Immature natural killer cell (primary cell): Measurements from ENCODE around the gene SLC9A9. TPM values are rescaled to one million over a fixed set of nuclear protein-coding genes. Genes with fewer than 3 reads are reported as not detected.

Source experiments
- DNase-seq, 3 donors: peaks; one replicate each; pipeline ENCODE4 v3.0.0; 2022; ENCODE audit warnings: mixed read lengths in 1 of 3
- H3K27ac Mint-ChIP-seq, 6 donors: one replicate each; pipeline ENCODE4 v1.8.0; 2020; ENCODE audit warnings: mixed read lengths in 6 of 6, mild to moderate bottlenecking in 5 of 6, inconsistent platforms in 4 of 6, moderate library complexity in 3 of 6
- H3K27me3 Mint-ChIP-seq, 3 donors: one replicate each; pipeline ENCODE4 v1.8.0; 2020 to 2021; ENCODE audit warnings: low read depth in 3 of 3, mild to moderate bottlenecking in 3 of 3, mixed read lengths in 3 of 3, moderate library complexity in 3 of 3, inconsistent platforms in 1 of 3
- H3K36me3 Mint-ChIP-seq, 3 donors: one replicate each; pipeline ENCODE4 v1.8.0; 2020; ENCODE audit warnings: mixed read lengths in 3 of 3, inconsistent platforms in 2 of 3, mild to moderate bottlenecking in 2 of 3
- H3K4me1 Mint-ChIP-seq, 2 donors: one replicate each; pipeline ENCODE4 v1.8.0; 2020; ENCODE audit warnings: inconsistent platforms in 2 of 2, mild to moderate bottlenecking in 2 of 2, mixed read lengths in 2 of 2, moderate library complexity in 1 of 2
- H3K4me3 Mint-ChIP-seq, 5 donors: one replicate each; pipeline ENCODE4 v1.8.0; 2020; ENCODE audit warnings: mild to moderate bottlenecking in 5 of 5, mixed read lengths in 5 of 5, inconsistent platforms in 3 of 5, moderate library complexity in 3 of 5
- H3K9me3 Mint-ChIP-seq, 6 donors: one replicate each; pipeline ENCODE4 v1.8.0; 2020; ENCODE audit warnings: mild to moderate bottlenecking in 6 of 6, mixed read lengths in 6 of 6, inconsistent platforms in 4 of 6, moderate library complexity in 3 of 6
- polyA plus RNA-seq, 3 donors: library from polyadenylated mRNA; unstranded; fragments of 300-500 nt; fragmentation: Illumina TruSeq; gene quantifications; one replicate each; pipeline ENCODE4 v1.2.3, GENCODE V29; 2021

Gene SLC9A9
- polyA plus RNA-seq, 3 donors from 2014 or later: 17.2 to 21.3 (median 19.7) TPM

GRCh38 chr3:143354342-143354741 lies 493.9 kb downstream of the SLC9A9 start:
- DNase-seq: no peak
- Mint-ChIP-seq H3K9me3 (no peaks in the 10 kb centered on the region), H3K27ac (no peak overlapping the region), H3K27me3 (no peaks in the 10 kb centered on the region), H3K4me3 (no peak overlapping the region), H3K4me1 (peaks cover 4 to 11% of the 10 kb centered on the region in 2 donors), H3K36me3 (peaks cover 3 to 9% (median 8%) of the 10 kb centered on the region in 3 donors)

GRCh38 chr3:143352850-143353550 lies 495.3 kb downstream of the SLC9A9 start:
- DNase-seq: no peak
- Mint-ChIP-seq H3K4me1 (peaks cover 17 to 24% of the 10 kb centered on the region in 2 donors), H3K27me3 (no peaks in the 10 kb centered on the region), H3K27ac (peak overlapping the region in 2 of 6 donors; percentile 18 to 36), H3K9me3 (no peaks in the 10 kb centered on the region), H3K36me3 (peaks cover 3 to 8% (median 3%) of the 10 kb centered on the region in 3 donors), H3K4me3 (no peak overlapping the region)

GRCh38 chr3:143351895-143352608 lies 496.2 kb downstream of the SLC9A9 start:
- H3K4me1 Mint-ChIP-seq: peaks cover 27 to 32% of the 10 kb centered on the region in 2 donors
- no peaks in the 10 kb centered on the region for H3K9me3 Mint-ChIP-seq
- peaks cover under 1 to 3% (median 3%) of the 10 kb centered on the region in 3 donors for H3K36me3 Mint-ChIP-seq
- H3K27ac Mint-ChIP-seq: peak overlapping the region in 2 of 6 donors; percentile 21 to 22
- H3K27me3 Mint-ChIP-seq: no peaks in the 10 kb centered on the region
- no peak for DNase-seq
- H3K4me3 Mint-ChIP-seq: no peak overlapping the region

- no peaks in the 10 kb centered on the region for H3K9me3 Mint-ChIP-seq
- H3K4me3 Mint-ChIP-seq: no peak overlapping the region
- peaks cover 0 to 3% (median 3%) of the 10 kb centered on the region in 3 donors for H3K36me3 Mint-ChIP-seq
- no peaks in the 10 kb centered on the region for H3K27me3 Mint-ChIP-seq
- DNase-seq: no peak
- peaks cover 30 to 35% of the 10 kb centered on the region in 2 donors for H3K4me1 Mint-ChIP-seq
- H3K27ac Mint-ChIP-seq: peak overlapping the region in 2 of 6 donors; percentile 18 to 39
These were observed 496.9 kb downstream of the SLC9A9 start for GRCh38 chr3:143351354-143351753.

GRCh38 chr3:143349455-143349854 lies 498.8 kb downstream of the SLC9A9 start:
- Mint-ChIP-seq H3K4me1 (peaks cover 46 to 50% of the 10 kb centered on the region in 2 donors), H3K9me3 (no peaks in the 10 kb centered on the region), H3K27me3 (no peaks in the 10 kb centered on the region), H3K27ac (peak overlapping the region in 2 of 6 donors; percentile 4 to 33), H3K4me3 (no peak overlapping the region), H3K36me3 (peaks cover 6 to 15% (median 11%) of the 10 kb centered on the region in 3 donors)
- no peak for DNase-seq

- no peaks in the 10 kb centered on the region for H3K27me3 Mint-ChIP-seq
- peaks cover 53 to 56% of the 10 kb centered on the region in 2 donors for H3K4me1 Mint-ChIP-seq
- DNase-seq: peak; percentile 9 to 20 (median 12)
- H3K4me3 Mint-ChIP-seq: peak overlapping the region; percentile 36 to 71 (median 62)
- peaks cover 6 to 16% (median 8%) of the 10 kb centered on the region in 3 donors for H3K36me3 Mint-ChIP-seq
- H3K27ac Mint-ChIP-seq: peak overlapping the region in 5 of 6 donors; percentile 4 to 79 (median 32)
- no peaks in the 10 kb centered on the region for H3K9me3 Mint-ChIP-seq
These were observed 499.6 kb downstream of the SLC9A9 start for GRCh38 chr3:143348486-143349327.

GRCh38 chr3:143344516-143345165 lies 503.6 kb downstream of the SLC9A9 start:
- peak overlapping the region; percentile 19 to 73 (median 60) for H3K4me3 Mint-ChIP-seq
- no peaks in the 10 kb centered on the region for H3K27me3 Mint-ChIP-seq
- peak overlapping the region; percentile 65 to 93 (median 80) for H3K27ac Mint-ChIP-seq
- DNase-seq: peak in 1 of 3 donors; percentile 19
- peaks cover 6 to 20% (median 15%) of the 10 kb centered on the region in 3 donors for H3K36me3 Mint-ChIP-seq
- H3K4me1 Mint-ChIP-seq: peaks cover 63 to 69% of the 10 kb centered on the region in 2 donors
- no peaks in the 10 kb centered on the region for H3K9me3 Mint-ChIP-seq

- no peaks in the 10 kb centered on the region for H3K9me3 Mint-ChIP-seq
- peaks cover 57 to 62% of the 10 kb centered on the region in 2 donors for H3K4me1 Mint-ChIP-seq
- H3K4me3 Mint-ChIP-seq: peak overlapping the region in 1 of 5 donors; percentile 25
- no peak for DNase-seq
- no peaks in the 10 kb centered on the region for H3K27me3 Mint-ChIP-seq
- H3K27ac Mint-ChIP-seq: peak overlapping the region in 4 of 6 donors; percentile 22 to 76 (median 64)
- peaks cover 11 to 20% (median 15%) of the 10 kb centered on the region in 3 donors for H3K36me3 Mint-ChIP-seq
These were observed 504.3 kb downstream of the SLC9A9 start for GRCh38 chr3:143343944-143344343.

GRCh38 chr3:143343031-143343430 lies 505.2 kb downstream of the SLC9A9 start:
- Mint-ChIP-seq H3K36me3 (peaks cover 11 to 20% (median 15%) of the 10 kb centered on the region in 3 donors), H3K27ac (peak overlapping the region; percentile 4 to 77 (median 51)), H3K9me3 (no peaks in the 10 kb centered on the region), H3K4me3 (peak overlapping the region in 4 of 5 donors; percentile 8 to 37 (median 30)), H3K27me3 (no peaks in the 10 kb centered on the region), H3K4me1 (peaks cover 48 to 52% of the 10 kb centered on the region in 2 donors)
- no peak for DNase-seq

- Mint-ChIP-seq H3K9me3 (no peaks in the 10 kb centered on the region), H3K36me3 (peaks cover 5 to 18% (median 15%) of the 10 kb centered on the region in 3 donors), H3K4me3 (no peak overlapping the region), H3K27ac (peak overlapping the region in 2 of 6 donors; percentile 55 to 77), H3K27me3 (no peaks in the 10 kb centered on the region), H3K4me1 (peaks cover 21 to 24% of the 10 kb centered on the region in 2 donors)
- no peak for DNase-seq
These were observed 508.8 kb downstream of the SLC9A9 start for GRCh38 chr3:143339451-143339850.

- H3K27me3 Mint-ChIP-seq: no peaks in the 10 kb centered on the region
- H3K9me3 Mint-ChIP-seq: no peaks in the 10 kb centered on the region
- no peak overlapping the region for H3K4me3 Mint-ChIP-seq
- DNase-seq: no peak
- peaks cover 7 to 9% of the 10 kb centered on the region in 2 donors for H3K4me1 Mint-ChIP-seq
- H3K36me3 Mint-ChIP-seq: peaks cover 5 to 19% (median 13%) of the 10 kb centered on the region in 3 donors
- no peak overlapping the region for H3K27ac Mint-ChIP-seq
These were observed 510.9 kb downstream of the SLC9A9 start for GRCh38 chr3:143337387-143337786.

- no peak for DNase-seq
- Mint-ChIP-seq H3K27me3 (no peaks in the 10 kb centered on the region), H3K4me1 (peaks cover 6 to 8% of the 10 kb centered on the region in 2 donors), H3K9me3 (peaks cover 0 to 2% (median 0%) of the 10 kb centered on the region in 6 donors), H3K4me3 (no peak overlapping the region), H3K27ac (no peak overlapping the region), H3K36me3 (peaks cover 6 to 21% (median 11%) of the 10 kb centered on the region in 3 donors)
These were observed 514.0 kb downstream of the SLC9A9 start for GRCh38 chr3:143334231-143334630.

- H3K36me3 Mint-ChIP-seq: peaks cover 5 to 21% (median 11%) of the 10 kb centered on the region in 3 donors
- H3K4me3 Mint-ChIP-seq: no peak overlapping the region
- peaks cover 0 to 2% (median 0%) of the 10 kb centered on the region in 6 donors for H3K9me3 Mint-ChIP-seq
- H3K27me3 Mint-ChIP-seq: no peaks in the 10 kb centered on the region
- no peak overlapping the region for H3K27ac Mint-ChIP-seq
- no peak for DNase-seq
- peaks cover 6 to 12% of the 10 kb centered on the region in 2 donors for H3K4me1 Mint-ChIP-seq
These were observed 514.9 kb downstream of the SLC9A9 start for GRCh38 chr3:143333367-143333766.
